ENCODE measurements around the gene CPXM1.

DNA sequence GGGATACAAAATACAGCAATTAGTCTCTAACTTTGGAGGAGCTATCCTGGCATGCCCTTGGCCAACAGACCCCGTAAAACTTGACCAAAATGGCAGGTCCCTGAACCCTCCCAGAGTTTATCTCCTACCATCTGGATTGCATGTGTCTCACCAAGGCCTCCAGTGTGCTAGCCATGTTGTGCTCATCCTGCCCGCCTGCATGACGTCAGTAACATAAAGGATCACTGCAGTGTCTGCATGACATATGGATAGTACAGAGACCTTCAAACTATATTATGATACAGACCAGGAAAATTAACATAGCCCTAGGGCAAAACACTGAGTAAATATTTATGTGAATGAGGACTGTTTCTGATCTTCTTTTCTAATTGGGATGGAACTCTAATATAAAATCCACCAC is 25.3 kb downstream of the CPXM1 start:
- no peak for TF ChIP-seq POLR2A (IDR thresholded peaks at IDR 0.05)
- TF ChIP-seq POLR2AphosphoS5 (IDR thresholded peaks at IDR 0.05): no peak

Measured in prostate gland (tissue), 1 donor.